Upper lobe of left lung (tissue), 4 donors: ENCODE measurements around the gene PDE4D.

Experiments used
- EP300 ChIP-seq, 4 donors: sonication (generic); formaldehyde crosslinking; IDR thresholded peaks; one replicate each; pipeline ENCODE4 v1.5.1; 2017; ENCODE audit warnings: antibody characterized with exemption in 4 of 4, control low read depth in 2 of 4
- POLR2A ChIP-seq, 4 donors: fragments of 450-650 bp; IDR thresholded peaks; one replicate each; pipeline ENCODE4 v1.5.1; 2016 to 2017; ENCODE audit warnings: antibody characterized with exemption in 4 of 4, mild to moderate bottlenecking in 2 of 4
- POLR2AphosphoS5 ChIP-seq, 2 donors: sonication (generic); formaldehyde crosslinking; IDR thresholded peaks; one replicate each; pipeline ENCODE4 v1.5.1; 2017; ENCODE audit warnings: antibody characterized with exemption in 2 of 2
- TF ChIP-seq, protein P1 (sequence below), 6 experiments: fragments of 450-650 bp in 4 of 6; fragments of 200-600 bp in 2 of 6; sonication (generic) in 2 of 6; IDR thresholded peaks; one replicate each; pipeline ENCODE4 v1.5.1; 2016 to 2019; ENCODE audit warnings: antibody characterized with exemption in 6 of 6

DNA sequence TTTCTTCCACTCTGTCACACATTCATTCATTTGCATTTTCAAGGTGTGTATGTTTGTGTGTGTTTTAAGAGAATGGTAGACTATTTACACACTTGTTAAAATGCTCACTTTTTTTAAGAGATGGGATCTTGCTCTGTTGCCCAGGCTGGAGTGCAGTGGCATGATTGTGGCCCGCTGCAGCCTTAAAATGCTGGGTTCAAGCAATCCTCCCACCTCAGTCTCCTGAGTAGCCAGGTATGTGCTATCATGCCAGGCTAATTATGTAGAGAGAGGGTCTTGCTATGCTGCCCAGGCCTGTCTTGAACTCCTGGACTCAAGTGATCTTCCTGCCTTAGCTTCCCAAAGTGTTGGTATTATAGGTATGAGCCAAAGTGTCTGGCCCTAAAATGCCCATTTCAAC, 173.5 kb downstream of the PDE4D start:
- TF ChIP-seq, protein P1, sequence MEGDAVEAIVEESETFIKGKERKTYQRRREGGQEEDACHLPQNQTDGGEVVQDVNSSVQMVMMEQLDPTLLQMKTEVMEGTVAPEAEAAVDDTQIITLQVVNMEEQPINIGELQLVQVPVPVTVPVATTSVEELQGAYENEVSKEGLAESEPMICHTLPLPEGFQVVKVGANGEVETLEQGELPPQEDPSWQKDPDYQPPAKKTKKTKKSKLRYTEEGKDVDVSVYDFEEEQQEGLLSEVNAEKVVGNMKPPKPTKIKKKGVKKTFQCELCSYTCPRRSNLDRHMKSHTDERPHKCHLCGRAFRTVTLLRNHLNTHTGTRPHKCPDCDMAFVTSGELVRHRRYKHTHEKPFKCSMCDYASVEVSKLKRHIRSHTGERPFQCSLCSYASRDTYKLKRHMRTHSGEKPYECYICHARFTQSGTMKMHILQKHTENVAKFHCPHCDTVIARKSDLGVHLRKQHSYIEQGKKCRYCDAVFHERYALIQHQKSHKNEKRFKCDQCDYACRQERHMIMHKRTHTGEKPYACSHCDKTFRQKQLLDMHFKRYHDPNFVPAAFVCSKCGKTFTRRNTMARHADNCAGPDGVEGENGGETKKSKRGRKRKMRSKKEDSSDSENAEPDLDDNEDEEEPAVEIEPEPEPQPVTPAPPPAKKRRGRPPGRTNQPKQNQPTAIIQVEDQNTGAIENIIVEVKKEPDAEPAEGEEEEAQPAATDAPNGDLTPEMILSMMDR (IDR thresholded peaks at IDR 0.05) = no peak
- TF ChIP-seq EP300 (IDR thresholded peaks at IDR 0.05) = no peak
- TF ChIP-seq POLR2A (IDR thresholded peaks at IDR 0.05) = no peak
- TF ChIP-seq POLR2AphosphoS5 (IDR thresholded peaks at IDR 0.05) = no peak
